BJ (cell line): Measurements from ENCODE around the gene FBXW4. TPM values are rescaled to one million over a fixed set of nuclear protein-coding genes. Genes with fewer than 3 reads are reported as not detected.

Experiments
- CTCF ChIA-PET: fragments of 350-600 bp; formaldehyde crosslinking; extraction: SDS; loops from one replicate; lab custom pipeline; 2021; ENCODE audit warnings: antibody characterized with exemption, inconsistent platforms; lab: Yijun Ruan, JAX
- POLR2A ChIA-PET: fragments of 300-600 bp; sonication (Branson Sonifier 250); formaldehyde crosslinking; extraction: SDS; loops from one replicate; lab custom pipeline; 2021; ENCODE audit warnings: antibody characterized with exemption; lab: Charles Lee
- DNase-seq: peaks from one replicate; pipeline ENCODE4 v3.0.0-alpha.2; 2011; ENCODE audit warnings: low read depth
- H3K27me3 ChIP-seq: 2 replicates; pipeline ENCODE4 v1.6.0; 2011; ENCODE audit warnings: low read length; ENCODE audit not compliant: control insufficient read depth, insufficient read depth
- H3K36me3 ChIP-seq: 2 replicates; pipeline ENCODE4 v1.5.1; 2011; ENCODE audit warnings: low read length; ENCODE audit not compliant: control insufficient read depth, insufficient read depth
- H3K4me3 ChIP-seq: 2 replicates; pipeline ENCODE4 v1.5.1; 2011; ENCODE audit warnings: low read depth, mild to moderate bottlenecking, control low read depth, low read length
- CTCF ChIP-seq: IDR thresholded peaks from 2 replicates; pipeline ENCODE4 v1.5.1; 2011; ENCODE audit warnings: low read depth, mild to moderate bottlenecking, control low read depth, inconsistent platforms, low read length, moderate library complexity; ENCODE audit not compliant: insufficient read depth
- polyA plus RNA-seq: library from polyadenylated mRNA; depleted of rRNA; stranded (reverse); fragments of >200 nt; gene quantifications from 2 replicates; pipeline ENCODE4 v1.2.3, GENCODE V29; 2011

The FBXW4 gene
- polyA plus RNA-seq, 1 experiment, result 31.2 TPM

DNA sequence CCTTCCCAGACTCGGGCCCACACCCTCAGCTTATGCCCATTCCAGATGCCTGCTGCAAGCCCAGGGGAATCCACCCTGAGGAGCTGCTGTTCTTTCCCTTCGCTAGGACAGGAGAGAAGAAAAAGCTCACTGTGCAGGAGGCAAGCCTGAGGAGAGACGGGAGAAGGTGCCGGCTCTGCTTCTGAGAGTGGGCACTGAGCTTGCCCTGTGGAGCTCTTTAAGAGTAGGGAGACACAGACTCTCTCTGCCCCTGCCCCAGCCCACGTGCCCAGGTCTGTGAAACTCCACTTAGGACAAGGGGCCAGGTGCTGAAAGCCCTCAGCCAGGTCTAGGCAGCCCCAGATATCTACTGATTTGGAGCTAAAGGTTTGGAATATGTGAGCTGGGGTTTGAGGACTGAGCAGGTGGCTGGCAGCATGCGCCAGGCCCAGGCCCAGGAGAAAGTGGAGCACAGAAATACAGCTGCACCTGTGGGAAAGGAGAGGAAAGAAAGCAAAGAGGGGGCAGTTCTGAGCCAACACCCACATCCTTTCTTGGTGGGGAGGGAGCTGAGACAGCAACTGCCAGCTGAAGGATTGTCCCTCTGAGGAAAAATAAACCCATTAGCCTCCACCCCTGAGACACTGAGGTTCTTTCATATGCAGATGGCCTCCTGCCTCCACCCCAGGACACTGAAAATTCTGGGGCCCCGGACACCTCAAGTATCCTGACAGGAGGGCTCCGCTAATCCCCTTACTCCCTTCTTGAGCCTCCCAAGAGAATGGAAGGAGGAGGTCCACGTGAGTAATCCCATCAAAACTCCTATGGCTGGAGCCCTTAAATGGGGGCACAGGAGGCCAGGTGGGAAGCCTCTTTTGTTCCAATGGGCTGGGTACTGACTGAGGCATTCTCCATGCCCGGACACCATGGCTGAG, 114.2 kb downstream of the FBXW4 start:
- TF ChIP-seq CTCF, result no peak
- DNase-seq, result no peak
- Histone ChIP-seq H3K36me3 (peaks cover 29% of the 10 kb centered on the region), H3K4me3 (no peak overlapping the region), H3K27me3 (no peaks in the 10 kb centered on the region)
- ChIA-PET CTCF (interaction anchor here (1.0 to 7.5 kb wide), 2 partner anchors 9 to 10 kb away, joined by 3 to 61 read pairs; no protein-coding TSS in a partner anchor), POLR2A (no interaction called here)

DNA sequence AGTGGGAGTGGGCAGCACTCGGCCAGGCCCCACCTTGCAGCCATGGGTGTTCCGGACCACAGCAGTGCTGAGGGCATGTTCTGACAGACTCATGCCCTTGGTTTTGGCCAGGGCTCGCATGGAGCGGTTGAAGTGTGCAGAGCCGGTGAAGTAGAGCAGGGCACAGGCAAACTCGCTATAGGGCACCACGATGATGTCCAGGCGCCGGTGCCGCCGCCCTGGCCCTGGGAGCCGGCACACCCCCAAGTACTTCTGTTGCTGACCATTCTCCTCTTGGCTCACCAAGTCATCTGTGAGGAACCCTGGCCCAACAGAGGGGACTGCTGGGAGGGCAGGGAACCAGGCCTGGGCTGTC, 115.5 kb downstream of the FBXW4 start:
- no peaks in the 10 kb centered on the region for H3K27me3 ChIP-seq
- H3K36me3 ChIP-seq, result peaks cover 24% of the 10 kb centered on the region
- ChIA-PET POLR2A (no interaction called here), CTCF (interaction anchor here (7.5 kb wide), 1 partner anchor 9 kb away, joined by 61 read pairs; no protein-coding TSS in a partner anchor)
- no peak for DNase-seq
- no peak overlapping the region for H3K4me3 ChIP-seq
- no peak for TF ChIP-seq CTCF

- ChIA-PET CTCF (interaction anchor here (1.3 to 7.5 kb wide), 3 partner anchors 9 to 365 kb away, joined by 3 to 61 read pairs (median 6); partner anchors contain the start of genes DPCD and POLL), POLR2A (no interaction called here)
- no peak for TF ChIP-seq CTCF
- Histone ChIP-seq H3K36me3 (peaks cover 24% of the 10 kb centered on the region), H3K4me3 (no peak overlapping the region), H3K27me3 (no peaks in the 10 kb centered on the region)
- DNase-seq, result no peak
Observed at GRCh38 chr10:101578803-101579515, 116.0 kb downstream of the FBXW4 start.

- Histone ChIP-seq H3K4me3 (no peak overlapping the region), H3K36me3 (peaks cover 22% of the 10 kb centered on the region), H3K27me3 (no peaks in the 10 kb centered on the region)
- POLR2A ChIA-PET, result no interaction called here
- no peak for TF ChIP-seq CTCF
- no peak for DNase-seq
- CTCF ChIA-PET, result interaction anchor here (1.3 to 7.5 kb wide), 3 partner anchors 8 to 364 kb away, joined by 3 to 61 read pairs (median 6); partner anchors contain the start of genes DPCD and POLL
Observed at GRCh38 chr10:101578192-101578591, 116.8 kb downstream of the FBXW4 start.
